ENCODE data around the gene SMARCA2.

The SMARCA2 gene

GRCh38 chr9:2178034-2178734, 163.0 kb downstream of the SMARCA2 start:
- no peak for DNase-seq

DNA sequence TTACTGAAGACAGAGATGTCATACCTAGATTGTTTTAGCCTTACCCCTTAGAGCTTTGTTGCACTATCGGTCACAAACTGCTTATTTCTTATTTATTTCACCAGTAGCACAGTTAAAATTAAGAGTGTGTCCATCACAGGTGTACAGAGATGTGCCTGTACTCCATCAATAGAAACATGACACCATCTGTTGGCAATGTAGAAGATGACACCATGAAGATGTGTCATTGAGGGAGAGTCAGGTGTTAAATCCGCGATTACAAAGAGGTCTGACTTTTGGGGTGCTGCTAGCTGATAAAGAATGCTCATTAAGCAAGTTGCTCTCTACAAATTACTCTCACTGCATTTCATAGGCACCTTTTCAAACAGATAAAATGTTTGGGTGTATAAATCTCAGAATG, 164.4 kb downstream of the SMARCA2 start:
- DNase-seq, result no peak

DNA sequence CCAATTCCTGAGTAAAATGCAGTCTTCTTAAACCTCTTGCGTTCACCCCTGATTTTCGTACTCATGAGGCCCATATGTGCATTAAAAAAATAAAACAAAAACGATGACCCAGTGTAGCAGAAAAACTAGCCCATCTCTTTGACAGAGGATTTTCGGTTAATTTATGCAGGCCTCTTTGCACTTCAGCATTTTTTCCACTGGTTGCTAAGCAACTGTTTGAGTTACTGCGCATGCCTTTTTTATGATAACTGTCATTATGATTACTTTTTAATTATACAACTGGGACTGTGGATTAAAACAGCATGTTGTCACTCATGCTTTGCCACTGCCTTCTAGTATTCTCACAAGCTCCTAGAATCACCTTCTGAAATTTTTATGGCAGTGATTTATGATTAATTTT, 165.0 kb downstream of the SMARCA2 start:
- DNase-seq, result no peak

GRCh38 chr9:2180704-2181103, 165.6 kb downstream of the SMARCA2 start:
- DNase-seq, result no peak

DNA sequence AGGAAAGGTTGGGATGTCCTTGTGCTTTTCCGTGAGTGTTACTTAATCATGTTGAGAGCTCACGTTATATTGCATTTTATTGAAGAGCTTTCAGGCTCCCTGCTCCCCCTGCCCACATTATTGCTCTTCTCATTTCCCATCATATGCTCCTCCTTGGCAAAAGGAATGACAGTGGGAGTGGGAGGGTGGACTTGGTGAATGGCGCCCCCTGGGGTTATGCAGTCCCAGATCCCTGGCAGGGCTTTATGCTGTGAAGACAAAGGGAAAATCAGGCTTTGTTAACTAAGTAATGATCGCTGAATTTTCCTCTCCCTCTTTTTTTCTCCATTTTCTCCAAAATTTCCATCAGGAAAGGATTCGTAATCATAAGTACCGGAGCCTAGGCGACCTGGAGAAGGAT, 166.6 kb downstream of the SMARCA2 start:
- no peak for DNase-seq

- DNase-seq, result no peak
These were observed 175.9 kb downstream of the SMARCA2 start for GRCh38 chr9:2190939-2191608.

DNA sequence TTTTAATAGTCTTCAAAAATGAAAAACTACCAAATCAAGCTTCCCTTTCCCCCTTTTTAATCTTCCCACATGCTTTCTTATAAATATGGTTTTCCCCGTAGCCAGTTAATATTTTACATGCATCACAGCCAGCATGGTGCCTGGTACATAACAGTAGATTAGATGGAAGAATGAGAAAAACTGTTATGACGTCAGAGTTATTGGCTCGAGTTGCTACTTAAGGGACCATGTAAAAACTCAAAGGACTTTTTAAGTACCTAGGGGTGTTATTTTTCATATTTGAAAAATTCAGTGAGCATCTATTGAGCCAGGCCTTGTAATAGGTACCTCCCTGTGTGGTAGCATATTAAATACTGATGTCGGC, 176.4 kb downstream of the SMARCA2 start:
- no peak for DNase-seq

- no peak for DNase-seq
These were observed 177.3 kb downstream of the SMARCA2 start for GRCh38 chr9:2192356-2192979.

DNA sequence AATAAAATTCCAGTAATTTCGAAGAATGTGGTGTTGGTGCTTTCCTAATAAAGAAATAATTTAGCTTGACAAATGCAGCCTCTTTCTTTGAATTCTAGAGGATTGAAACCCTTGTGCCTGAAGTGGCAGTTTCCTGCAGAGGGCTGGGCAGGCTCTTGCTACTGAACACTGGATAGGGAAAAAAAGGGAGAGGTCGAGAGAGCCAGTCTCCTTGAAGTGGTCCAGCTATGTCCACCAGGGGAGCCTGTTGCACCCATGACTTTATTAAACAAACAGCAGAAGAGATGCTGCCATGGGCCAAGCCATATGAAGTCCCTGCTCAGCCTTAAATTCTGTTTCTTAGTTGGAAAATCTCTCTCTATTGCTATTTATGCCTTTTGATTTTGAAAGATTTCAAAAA, 178.4 kb downstream of the SMARCA2 start:
- no peak for DNase-seq

DNA sequence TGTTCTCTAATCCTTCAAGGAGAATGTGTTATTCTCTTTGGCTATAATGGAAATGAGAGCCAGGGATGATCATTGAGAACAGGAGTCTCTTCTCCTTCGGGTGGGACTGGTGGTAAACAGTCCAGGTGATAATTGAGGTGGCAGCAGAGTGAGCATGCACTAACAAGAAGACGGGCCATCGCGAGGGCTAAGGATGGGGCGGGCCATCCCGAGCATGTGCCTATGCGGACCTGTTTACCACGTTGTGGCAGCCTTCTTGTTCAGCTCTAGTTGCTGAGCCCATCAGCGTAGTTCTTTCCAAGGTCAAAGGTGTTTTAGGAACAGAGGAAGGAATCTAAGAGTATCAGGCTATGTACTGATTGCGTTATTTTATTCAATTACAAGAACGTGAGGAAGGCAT, 180.1 kb downstream of the SMARCA2 start:
- DNase-seq, result no peak

DNA sequence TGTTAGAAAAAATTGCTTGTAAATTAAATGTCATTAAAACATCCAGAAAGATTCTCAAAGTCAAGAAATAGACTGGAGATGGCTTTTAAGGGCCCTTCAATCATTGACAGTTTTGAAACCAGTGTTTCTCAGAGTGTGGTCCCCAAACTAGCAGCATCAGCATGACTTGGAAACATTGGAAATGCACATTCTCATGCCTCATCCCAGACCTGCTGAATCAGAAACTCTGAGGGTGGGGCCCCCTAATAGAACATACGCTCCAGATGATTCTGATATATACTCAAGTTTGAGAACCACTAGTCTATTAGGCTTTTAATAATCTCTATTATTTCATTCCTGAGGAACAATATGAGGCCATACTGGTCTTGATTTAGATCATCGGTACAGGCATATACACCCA, 181.6 kb downstream of the SMARCA2 start:
- no peak for DNase-seq

DNA sequence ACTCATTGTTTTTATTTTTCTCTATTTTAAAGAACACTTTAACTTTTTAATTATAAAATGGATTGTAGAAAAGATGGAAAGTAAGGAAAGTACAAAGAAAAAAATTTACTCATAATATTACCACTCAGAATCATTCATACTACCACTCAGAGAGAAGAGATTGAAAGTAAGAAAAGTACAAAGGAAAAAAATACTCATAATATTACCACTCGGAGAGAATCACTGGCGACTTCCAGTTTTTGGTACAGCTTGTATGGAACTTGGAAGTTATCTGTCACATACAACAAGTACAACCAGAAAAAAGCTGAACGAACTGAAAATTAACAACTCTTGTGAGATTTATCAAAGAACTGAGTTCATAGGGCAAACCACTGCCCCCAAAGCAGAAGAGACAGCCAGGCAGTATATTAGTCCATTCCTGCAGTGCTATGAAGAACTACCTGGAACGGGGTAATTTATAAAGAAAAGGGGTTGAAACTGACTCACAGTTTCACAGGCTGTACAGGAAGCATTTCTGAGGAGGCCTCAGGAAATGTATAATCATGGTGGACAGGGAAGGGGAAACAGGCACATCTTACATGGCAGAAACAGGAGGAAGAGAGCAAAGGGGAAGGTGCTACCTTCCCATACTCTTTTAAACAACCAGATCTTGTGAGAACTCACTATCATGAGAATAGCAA, 183.9 kb downstream of the SMARCA2 start:
- DNase-seq, result no peak

GRCh38 chr9:2199999-2200796, 185.1 kb downstream of the SMARCA2 start:
- DNase-seq, result no peak

- no peak for DNase-seq
These were observed 193.3 kb downstream of the SMARCA2 start for GRCh38 chr9:2208465-2208864.

GRCh38 chr9:2208991-2209390, 193.8 kb downstream of the SMARCA2 start:
- no peak for DNase-seq

DNA sequence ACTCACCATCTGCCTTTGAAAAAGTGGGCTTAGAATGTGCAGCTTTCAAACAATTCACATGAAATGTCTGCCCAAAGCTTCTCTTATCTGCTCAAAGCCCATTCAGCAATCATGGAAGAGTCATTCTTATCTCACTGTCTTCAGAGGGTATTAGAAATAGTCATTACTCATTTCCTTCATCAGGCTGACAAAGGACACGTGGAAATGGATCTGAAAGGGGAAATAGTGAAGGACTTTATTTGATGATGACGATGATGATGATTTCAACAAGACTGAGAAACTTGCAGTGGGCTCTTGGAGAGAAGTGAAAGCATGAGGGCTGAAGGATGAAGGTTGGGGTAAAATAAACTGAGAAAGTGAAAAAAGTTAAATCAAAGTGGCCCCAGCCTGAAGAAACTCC, 194.3 kb downstream of the SMARCA2 start:
- DNase-seq, result no peak

GRCh38 chr9:2210201-2210600, 195.1 kb downstream of the SMARCA2 start:
- no peak for DNase-seq

- no peak for DNase-seq
These were observed 198.8 kb downstream of the SMARCA2 start for GRCh38 chr9:2213830-2214468.

DNA sequence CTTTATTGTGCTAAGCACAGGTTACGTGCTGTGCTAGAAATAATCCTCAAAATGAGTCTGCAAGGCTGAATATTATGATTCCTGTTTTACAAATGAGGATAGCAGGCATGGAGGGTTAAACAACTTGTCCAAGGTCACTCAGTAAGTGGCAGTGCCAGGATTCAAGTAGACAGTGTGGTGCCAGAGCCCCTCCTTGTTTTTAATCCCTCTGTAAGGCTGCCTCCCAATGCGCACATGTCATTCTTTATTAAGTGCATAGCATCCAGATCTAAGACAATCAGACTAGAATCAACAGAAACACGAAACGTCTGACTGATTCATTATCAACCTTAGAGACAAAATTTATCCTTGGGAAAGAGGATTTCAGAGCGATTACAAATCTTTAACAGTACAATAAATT, 199.6 kb downstream of the SMARCA2 start:
- no peak for DNase-seq

- no peak for DNase-seq
These were observed 200.8 kb downstream of the SMARCA2 start for GRCh38 chr9:2215921-2216441.

DNA sequence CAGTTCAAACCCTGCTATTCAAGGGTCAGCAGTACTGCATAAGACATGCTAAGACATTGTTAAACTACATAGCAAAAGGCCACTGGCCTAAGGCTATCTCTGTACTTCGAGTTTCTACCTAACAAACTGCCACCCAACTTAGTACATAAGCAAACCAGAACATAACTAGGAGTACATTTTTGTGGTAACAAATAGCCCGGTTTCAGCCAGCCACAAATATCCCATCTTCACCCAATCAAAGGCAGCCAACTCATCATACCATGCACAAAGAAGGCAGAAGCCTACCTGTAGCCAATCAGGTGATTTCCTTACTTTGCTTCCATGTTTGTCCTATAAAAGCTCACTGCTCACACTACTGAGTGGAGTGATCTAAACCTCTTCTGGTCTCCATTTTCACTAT, 201.4 kb downstream of the SMARCA2 start:
- DNase-seq, result no peak

DNA sequence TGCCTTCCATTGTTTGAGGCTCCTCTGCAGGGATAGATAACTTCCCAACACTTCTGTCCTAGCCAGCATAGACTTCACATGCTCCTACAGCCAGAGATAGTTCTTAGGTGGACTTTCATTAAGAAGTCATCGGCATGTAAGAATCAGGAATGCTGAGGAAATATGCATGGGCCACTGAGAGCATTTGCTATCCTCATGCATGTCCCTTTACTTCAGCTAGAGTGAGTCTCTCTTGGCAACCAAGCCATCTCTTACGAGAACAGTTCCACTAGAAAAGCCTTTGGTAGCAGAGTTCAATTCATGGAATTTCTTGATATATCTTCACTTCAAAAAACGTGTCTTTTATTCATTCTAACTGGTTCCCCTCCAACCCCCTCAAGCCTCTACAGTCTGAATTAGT, 202.4 kb downstream of the SMARCA2 start:
- DNase-seq, result no peak

Data from activated CD4-positive, CD25-positive, alpha-beta regulatory T cell treated with anti-CD3 and anti-CD28 coated beads, Interleukin-2, amount 50 U/mL, for 72 hours (primary cell).